HFF-Myc (cell line): Measurements from ENCODE around the gene SH3RF3.

ENCODE experiments used
- DNase-seq: peaks from one replicate; pipeline ENCODE4 v3.0.0-alpha.2; 2011; ENCODE audit warnings: low read depth; ENCODE audit errors: extremely low read depth
- H3K4me3 ChIP-seq: replicated peaks from 2 replicates; pipeline ENCODE4 v1.5.1; 2011; ENCODE audit warnings: low read depth, mild to moderate bottlenecking, control low read depth, low read length
- CTCF ChIP-seq: IDR thresholded peaks from 2 replicates; pipeline ENCODE4 v1.5.1; 2012; ENCODE audit warnings: mild to moderate bottlenecking, low read depth, low read length, control low read depth; ENCODE audit errors: missing control alignments

SH3RF3 gene

GRCh38 chr2:109407276-109408042, 278.5 kb downstream of the SH3RF3 start:
- no peak for DNase-seq
- TF ChIP-seq CTCF: no peak
- H3K4me3 ChIP-seq: no peak overlapping the region

- no peak overlapping the region for H3K4me3 ChIP-seq
- no peak for TF ChIP-seq CTCF
- DNase-seq: no peak
Measured at GRCh38 chr2:109408043-109408335, 279.0 kb downstream of the SH3RF3 start.

GRCh38 chr2:109409321-109410038, 280.5 kb downstream of the SH3RF3 start:
- TF ChIP-seq CTCF: no peak
- H3K4me3 ChIP-seq: no peak overlapping the region
- DNase-seq: no peak

- peak; percentile 24 for DNase-seq
- no peak overlapping the region for H3K4me3 ChIP-seq
- TF ChIP-seq CTCF: no peak
Measured at GRCh38 chr2:109410039-109410815, 281.2 kb downstream of the SH3RF3 start.

GRCh38 chr2:109411640-109412325, 282.8 kb downstream of the SH3RF3 start:
- no peak for DNase-seq
- no peak for TF ChIP-seq CTCF

GRCh38 chr2:109415581-109416013, 286.6 kb downstream of the SH3RF3 start:
- no peak for TF ChIP-seq CTCF
- DNase-seq: no peak
- H3K4me3 ChIP-seq: no peak overlapping the region

More at GRCh38 chr2:109411640-109412325, 282.8 kb downstream of the SH3RF3 start:
- no peak overlapping the region for H3K4me3 ChIP-seq
